Fibroblast of gingiva (primary cell): ENCODE results near the gene BTBD9.

Experiments used
- DNase-seq: peaks from one replicate; pipeline ENCODE4 v3.0.0-alpha.2; 2011; ENCODE audit warnings: low read depth

Gene BTBD9

GRCh38 chr6:38239719-38240451 is 399.8 kb downstream of the BTBD9 start:
- no peak for DNase-seq

GRCh38 chr6:38236631-38237030 is 403.1 kb downstream of the BTBD9 start:
- no peak for DNase-seq

- DNase-seq: no peak
These were observed 404.6 kb downstream of the BTBD9 start for GRCh38 chr6:38234934-38235682.

- DNase-seq: no peak
These were observed 405.6 kb downstream of the BTBD9 start for GRCh38 chr6:38234141-38234540.

GRCh38 chr6:38233161-38233791 is 406.5 kb downstream of the BTBD9 start:
- DNase-seq: no peak

GRCh38 chr6:38225766-38226165 is 414.0 kb downstream of the BTBD9 start:
- DNase-seq: no peak

- no peak for DNase-seq
These were observed 418.5 kb downstream of the BTBD9 start for GRCh38 chr6:38221251-38221650.

GRCh38 chr6:38220069-38220723 is 419.5 kb downstream of the BTBD9 start:
- no peak for DNase-seq

GRCh38 chr6:38218235-38218634 is 421.5 kb downstream of the BTBD9 start:
- DNase-seq: no peak

GRCh38 chr6:38216451-38216850 is 423.3 kb downstream of the BTBD9 start:
- no peak for DNase-seq

- DNase-seq: no peak
These were observed 423.9 kb downstream of the BTBD9 start for GRCh38 chr6:38215651-38216311.

GRCh38 chr6:38215225-38215624 is 424.5 kb downstream of the BTBD9 start:
- no peak for DNase-seq

- DNase-seq: no peak
These were observed 425.6 kb downstream of the BTBD9 start for GRCh38 chr6:38214159-38214558.

- peak; percentile 16 for DNase-seq
These were observed 426.5 kb downstream of the BTBD9 start for GRCh38 chr6:38213251-38213658.

- DNase-seq: peak; percentile 34
These were observed 427.1 kb downstream of the BTBD9 start for GRCh38 chr6:38212579-38212978.

- no peak for DNase-seq
These were observed 427.6 kb downstream of the BTBD9 start for GRCh38 chr6:38212116-38212515.

- DNase-seq: no peak
These were observed 430.1 kb downstream of the BTBD9 start for GRCh38 chr6:38209371-38210260.

GRCh38 chr6:38208028-38208427 is 431.7 kb downstream of the BTBD9 start:
- DNase-seq: no peak

- DNase-seq: no peak
These were observed 432.4 kb downstream of the BTBD9 start for GRCh38 chr6:38207375-38207774.

GRCh38 chr6:38198219-38198618 is 441.5 kb downstream of the BTBD9 start:
- no peak for DNase-seq

- no peak for DNase-seq
These were observed 444.6 kb downstream of the BTBD9 start for GRCh38 chr6:38195113-38195635.
